HepG2 (cell line): Measurements from ENCODE around the gene SEMA7A. TPM values are rescaled to one million over a fixed set of nuclear protein-coding genes. Genes with fewer than 3 reads are reported as not detected.
A peak's percentile ranks its signal among the peaks of the same experiment; 100 is the strongest.

ENCODE experiments used
- EEA1 ChIP-seq: sonication (generic); formaldehyde crosslinking; IDR thresholded peaks from 2 replicates; pipeline ENCODE4 v1.5.1; 2020; ENCODE audit warnings: mild to moderate bottlenecking, missing genetic modification reagents, borderline replicate concordance
- HOXA7 ChIP-seq: sonication (generic); formaldehyde crosslinking; IDR thresholded peaks from 2 replicates; pipeline ENCODE4 v1.8.1; 2022; ENCODE audit warnings: mild to moderate bottlenecking, missing genetic modification reagents, moderate library complexity
- ISX ChIP-seq: sonication (generic); formaldehyde crosslinking; conservative IDR thresholded peaks from 2 replicates; pipeline ENCODE4 v1.5.0; 2020; ENCODE audit warnings: missing genetic modification reagents
- MED1 ChIP-seq: sonication (generic); formaldehyde crosslinking; IDR thresholded peaks from 2 replicates; pipeline ENCODE4 v1.4.0; 2020; ENCODE audit warnings: missing genetic modification reagents
- NCOA1 ChIP-seq: sonication (generic); formaldehyde crosslinking; IDR thresholded peaks from 2 replicates; pipeline ENCODE4 v1.9.0; 2021; ENCODE audit warnings: missing genetic modification reagents
- NFKBIZ ChIP-seq: IDR thresholded peaks from 2 replicates; pipeline ENCODE4 v1.6.1; 2018; ENCODE audit warnings: missing genetic modification reagents, missing compliant biosample characterization
- SCMH1 ChIP-seq: sonication (generic); formaldehyde crosslinking; IDR thresholded peaks from 2 replicates; pipeline ENCODE4 v1.9.0; 2021; ENCODE audit warnings: missing genetic modification reagents, mild to moderate bottlenecking, borderline replicate concordance
- TEAD2 ChIP-seq: sonication (generic); formaldehyde crosslinking; IDR thresholded peaks from 2 replicates; pipeline ENCODE4 v1.9.0; 2021; ENCODE audit warnings: missing genetic modification reagents
- U2AF1 ChIP-seq: fragments of 200-400 bp; formaldehyde crosslinking; optimal IDR thresholded peaks from 2 replicates; pipeline ENCODE3; 2017; ENCODE audit warnings: mild to moderate bottlenecking, low read depth, low read length
- YEATS2 ChIP-seq: sonication (generic); formaldehyde crosslinking; IDR thresholded peaks from 2 replicates; pipeline ENCODE4 v1.4.0; 2020; ENCODE audit warnings: missing genetic modification reagents, borderline replicate concordance
- ZBED4 ChIP-seq: sonication (generic); formaldehyde crosslinking; IDR thresholded peaks from 2 replicates; pipeline ENCODE4 v1.4.0; 2020; ENCODE audit warnings: missing genetic modification reagents, borderline replicate concordance
- ZBTB21 ChIP-seq: sonication (generic); formaldehyde crosslinking; IDR thresholded peaks from 2 replicates; pipeline ENCODE4 v1.4.0; 2020; ENCODE audit warnings: missing genetic modification reagents
- ZNF317 ChIP-seq: sonication (generic); formaldehyde crosslinking; IDR thresholded peaks from 2 replicates; pipeline ENCODE4 v1.5.0; 2020; ENCODE audit warnings: mild to moderate bottlenecking, missing genetic modification reagents
- ZUFSP ChIP-seq: sonication (generic); formaldehyde crosslinking; IDR thresholded peaks from 2 replicates; pipeline ENCODE4 v1.9.0; 2021; ENCODE audit warnings: missing genetic modification reagents, mild to moderate bottlenecking, borderline replicate concordance
- polyA plus RNA-seq, 8 experiments: library from polyadenylated mRNA; depleted of rRNA in 3 of 8; stranded (reverse) in 7 of 8; unstranded in 1 of 8; fragments of >200 nt; fragmentation: Illumina TruSeq in 4 of 8; extraction: Trizol in 4 of 8; gene quantifications; 2 replicates each; pipeline versions ENCODE4 v1.2.1 to v1.2.3, GENCODE V29; 2011 to 2016; ENCODE audit warnings: low read depth in 4 of 8, missing spikeins in 1 of 8, mixed read lengths in 1 of 8; ENCODE audit not compliant: insufficient read depth in 1 of 8
- total RNA-seq, 5 experiments: library from RNA; depleted of rRNA; stranded (reverse); fragments of >200 nt; fragmentation: Illumina TruSeq; extraction: Trizol; gene quantifications; 2 replicates each; pipeline ENCODE4 v1.2.3, GENCODE V29; 2016; ENCODE audit warnings: low read depth in 1 of 5
- TF ChIP-seq, protein P1 (sequence below): IDR thresholded peaks from 2 replicates; pipeline ENCODE4 v1.6.1; 2016; ENCODE audit warnings: low read depth, missing genetic modification reagents, missing compliant biosample characterization

SEMA7A gene
- total and polyA plus RNA-seq, 2 of the 13 experiments (the other 11 are each of a cell fraction or from before 2014, with no cell fraction given): 9.0 to 15.8 TPM

DNA sequence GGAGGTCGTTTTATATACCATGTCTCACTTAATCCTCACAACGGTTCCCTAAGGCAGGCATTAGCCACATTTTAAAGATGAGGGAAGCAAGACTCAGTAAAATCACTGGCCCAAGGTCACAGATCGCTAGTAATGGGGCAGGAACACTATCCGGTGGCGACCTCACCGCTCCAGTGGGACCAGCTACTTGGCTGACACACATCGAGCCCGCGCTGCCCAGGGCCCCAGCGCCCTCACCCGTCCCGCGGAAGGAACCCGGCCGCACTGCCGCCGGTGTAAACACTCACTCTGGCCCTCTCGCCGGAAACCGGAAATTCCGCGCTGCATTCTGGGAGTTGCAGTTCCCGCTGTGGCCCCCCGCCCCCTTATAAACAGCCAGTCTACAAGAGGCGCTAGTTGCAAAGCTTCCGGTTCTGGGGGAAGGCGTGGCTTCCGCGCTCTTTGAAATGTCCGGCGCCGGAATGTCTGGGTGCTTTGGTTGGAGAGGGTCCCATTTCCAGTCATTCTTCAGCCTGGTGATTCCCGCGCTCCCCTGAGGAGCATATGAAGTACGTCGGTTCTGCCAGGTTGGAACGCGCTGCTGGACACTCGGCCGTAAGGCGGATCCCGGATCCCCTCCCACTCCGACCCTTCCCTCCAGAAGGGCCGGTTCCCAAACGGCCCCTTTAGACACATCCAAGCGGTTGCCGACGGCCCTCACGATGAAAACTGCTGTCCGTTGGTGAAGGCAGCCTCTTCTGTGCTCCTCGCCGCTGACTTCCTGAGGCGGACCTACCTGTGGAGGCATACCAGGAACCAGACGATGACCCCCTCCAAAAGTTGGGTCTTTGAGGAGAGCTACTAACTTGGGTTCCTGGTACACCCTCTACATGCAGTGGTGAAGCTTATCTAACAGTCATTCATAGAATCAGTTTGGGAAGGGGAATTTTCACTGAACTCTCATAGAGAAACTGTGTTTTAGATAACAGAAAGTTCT, 27.4 kb upstream of the SEMA7A start, which contains the start of gene UBL7 (continued):
- TF ChIP-seq, protein P1, sequence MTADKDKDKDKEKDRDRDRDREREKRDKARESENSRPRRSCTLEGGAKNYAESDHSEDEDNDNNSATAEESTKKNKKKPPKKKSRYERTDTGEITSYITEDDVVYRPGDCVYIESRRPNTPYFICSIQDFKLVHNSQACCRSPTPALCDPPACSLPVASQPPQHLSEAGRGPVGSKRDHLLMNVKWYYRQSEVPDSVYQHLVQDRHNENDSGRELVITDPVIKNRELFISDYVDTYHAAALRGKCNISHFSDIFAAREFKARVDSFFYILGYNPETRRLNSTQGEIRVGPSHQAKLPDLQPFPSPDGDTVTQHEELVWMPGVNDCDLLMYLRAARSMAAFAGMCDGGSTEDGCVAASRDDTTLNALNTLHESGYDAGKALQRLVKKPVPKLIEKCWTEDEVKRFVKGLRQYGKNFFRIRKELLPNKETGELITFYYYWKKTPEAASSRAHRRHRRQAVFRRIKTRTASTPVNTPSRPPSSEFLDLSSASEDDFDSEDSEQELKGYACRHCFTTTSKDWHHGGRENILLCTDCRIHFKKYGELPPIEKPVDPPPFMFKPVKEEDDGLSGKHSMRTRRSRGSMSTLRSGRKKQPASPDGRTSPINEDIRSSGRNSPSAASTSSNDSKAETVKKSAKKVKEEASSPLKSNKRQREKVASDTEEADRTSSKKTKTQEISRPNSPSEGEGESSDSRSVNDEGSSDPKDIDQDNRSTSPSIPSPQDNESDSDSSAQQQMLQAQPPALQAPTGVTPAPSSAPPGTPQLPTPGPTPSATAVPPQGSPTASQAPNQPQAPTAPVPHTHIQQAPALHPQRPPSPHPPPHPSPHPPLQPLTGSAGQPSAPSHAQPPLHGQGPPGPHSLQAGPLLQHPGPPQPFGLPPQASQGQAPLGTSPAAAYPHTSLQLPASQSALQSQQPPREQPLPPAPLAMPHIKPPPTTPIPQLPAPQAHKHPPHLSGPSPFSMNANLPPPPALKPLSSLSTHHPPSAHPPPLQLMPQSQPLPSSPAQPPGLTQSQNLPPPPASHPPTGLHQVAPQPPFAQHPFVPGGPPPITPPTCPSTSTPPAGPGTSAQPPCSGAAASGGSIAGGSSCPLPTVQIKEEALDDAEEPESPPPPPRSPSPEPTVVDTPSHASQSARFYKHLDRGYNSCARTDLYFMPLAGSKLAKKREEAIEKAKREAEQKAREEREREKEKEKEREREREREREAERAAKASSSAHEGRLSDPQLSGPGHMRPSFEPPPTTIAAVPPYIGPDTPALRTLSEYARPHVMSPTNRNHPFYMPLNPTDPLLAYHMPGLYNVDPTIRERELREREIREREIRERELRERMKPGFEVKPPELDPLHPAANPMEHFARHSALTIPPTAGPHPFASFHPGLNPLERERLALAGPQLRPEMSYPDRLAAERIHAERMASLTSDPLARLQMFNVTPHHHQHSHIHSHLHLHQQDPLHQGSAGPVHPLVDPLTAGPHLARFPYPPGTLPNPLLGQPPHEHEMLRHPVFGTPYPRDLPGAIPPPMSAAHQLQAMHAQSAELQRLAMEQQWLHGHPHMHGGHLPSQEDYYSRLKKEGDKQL (CRISPR knock-in tag): 0 out of 2 replicates have a peak, but pooled peaks have one; percentile 22
- TF ChIP-seq EEA1 (CRISPR knock-in tag) (no peak), MED1 (CRISPR knock-in tag) (peak; percentile 81), ZBED4 (CRISPR knock-in tag) (peak; percentile 21), U2AF1 (peak; percentile 53), ZBTB21 (no peak; the same call in 1 of the 2 replicates), ZNF317 (CRISPR knock-in tag) (peak; percentile 67; the same call in 1 of the 2 replicates), NFKBIZ (CRISPR knock-in tag) (no peak), YEATS2 (CRISPR knock-in tag) (peak; percentile 79; the same call in 1 of the 2 replicates), NCOA1 (CRISPR knock-in tag) (no peak), TEAD2 (CRISPR knock-in tag) (no peak; the same call in 1 of the 2 replicates), HOXA7 (CRISPR knock-in tag) (no peak), ZUFSP (CRISPR knock-in tag) (no peak), ISX (CRISPR knock-in tag) (no peak), SCMH1 (CRISPR knock-in tag) (no peak)
